ENCODE data around the gene ANO1. TPM values are rescaled to one million over a fixed set of nuclear protein-coding genes. Genes with fewer than 3 reads are reported as not detected.

Gene ANO1
- polyA plus RNA-seq, 1 of the 3 experiments (the other 2 are of a cell fraction), result not detected

DNA sequence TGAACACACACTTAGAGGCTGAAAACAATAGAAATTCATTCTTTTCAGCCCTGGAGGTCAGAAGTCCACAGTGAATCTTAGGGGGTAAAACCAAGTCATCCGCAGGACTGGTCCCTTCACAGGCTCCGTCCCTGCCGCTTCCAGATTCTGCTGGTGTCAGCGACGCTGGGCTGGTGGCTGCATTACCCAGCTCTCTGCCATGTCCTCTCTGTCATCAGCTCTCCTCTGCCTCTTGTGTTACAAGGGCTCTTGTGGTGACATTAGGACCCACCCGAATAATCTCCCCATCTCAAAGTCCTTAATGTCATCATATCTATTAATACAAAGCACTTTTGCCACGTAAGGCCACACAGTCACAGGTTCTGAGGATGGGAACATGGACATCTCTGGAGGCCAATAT is 47.7 kb upstream of the ANO1 start:
- H3F3A ChIP-seq (replicated peaks; ENCODE audit: insufficient read depth), result no peaks in the 10 kb centered on the region
- H3K27me3 ChIP-seq (ENCODE audit: insufficient read depth), result no peaks in the 10 kb centered on the region
- H3K79me2 ChIP-seq (ENCODE audit: insufficient read depth), result no peaks in the 10 kb centered on the region
- no peak overlapping the region for H3K9ac ChIP-seq
- no peaks in the 10 kb centered on the region for H3K4me1 ChIP-seq (ENCODE audit: control insufficient read depth in 1 of 2, insufficient read depth in 2 of 2, low read depth in 1 of 2, low read length in 1 of 2)
- POLR2A ChIA-PET, result no interaction called here
- H4K20me1 ChIP-seq (ENCODE audit: insufficient read depth), result no peaks in the 10 kb centered on the region
- CTCF ChIA-PET, result interaction anchor here (1.4 kb wide), 1 partner anchor 9 kb away, joined by 4 read pairs; no protein-coding TSS in a partner anchor
- H3K36me3 ChIP-seq (replicated peaks in 1 of 2; ENCODE audit: control insufficient read depth in 1 of 2, insufficient read depth in 2 of 2, low read length in 1 of 2), result no peaks in the 10 kb centered on the region
- H3K9me2 ChIP-seq, result no peaks in the 10 kb centered on the region
- H3K27ac ChIP-seq (ENCODE audit: low read depth in 2 of 2, low read length in 1 of 2), result no peak overlapping the region
- WGBS (ENCODE audit: low lambda C conversion rate), result 74% methylated on average over 7 of the region's 7 CpGs
- H2AFZ ChIP-seq (ENCODE audit: low read depth), result no peak overlapping the region
- no peak overlapping the region for H3K4me2 ChIP-seq
- TF ChIP-seq, protein P1, sequence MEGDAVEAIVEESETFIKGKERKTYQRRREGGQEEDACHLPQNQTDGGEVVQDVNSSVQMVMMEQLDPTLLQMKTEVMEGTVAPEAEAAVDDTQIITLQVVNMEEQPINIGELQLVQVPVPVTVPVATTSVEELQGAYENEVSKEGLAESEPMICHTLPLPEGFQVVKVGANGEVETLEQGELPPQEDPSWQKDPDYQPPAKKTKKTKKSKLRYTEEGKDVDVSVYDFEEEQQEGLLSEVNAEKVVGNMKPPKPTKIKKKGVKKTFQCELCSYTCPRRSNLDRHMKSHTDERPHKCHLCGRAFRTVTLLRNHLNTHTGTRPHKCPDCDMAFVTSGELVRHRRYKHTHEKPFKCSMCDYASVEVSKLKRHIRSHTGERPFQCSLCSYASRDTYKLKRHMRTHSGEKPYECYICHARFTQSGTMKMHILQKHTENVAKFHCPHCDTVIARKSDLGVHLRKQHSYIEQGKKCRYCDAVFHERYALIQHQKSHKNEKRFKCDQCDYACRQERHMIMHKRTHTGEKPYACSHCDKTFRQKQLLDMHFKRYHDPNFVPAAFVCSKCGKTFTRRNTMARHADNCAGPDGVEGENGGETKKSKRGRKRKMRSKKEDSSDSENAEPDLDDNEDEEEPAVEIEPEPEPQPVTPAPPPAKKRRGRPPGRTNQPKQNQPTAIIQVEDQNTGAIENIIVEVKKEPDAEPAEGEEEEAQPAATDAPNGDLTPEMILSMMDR (IDR thresholded peaks at IDR 0.05), result no peak
- TF ChIP-seq SIN3A (IDR thresholded peaks at IDR 0.05; ENCODE audit: borderline replicate concordance, low read depth, low read length) (no peak), NFIC (IDR thresholded peaks at IDR 0.05; ENCODE audit: borderline replicate concordance) (no peak), POLR2AphosphoS5 (IDR thresholded peaks at IDR 0.05; ENCODE audit: low read depth, low read length) (no peak), EZH2phosphoT487 (IDR thresholded peaks at IDR 0.05; ENCODE audit: borderline replicate concordance, low read depth) (no peak), TEAD4 (IDR thresholded peaks at IDR 0.05; ENCODE audit: borderline replicate concordance, insufficient read depth) (no peak), SMC3 (IDR thresholded peaks at IDR 0.05; ENCODE audit: low read depth, low read length) (no peak), GABPA (IDR thresholded peaks at IDR 0.05; ENCODE audit: low read depth) (no peak), RAD21 (IDR thresholded peaks at IDR 0.05; ENCODE audit: low read length) (no peak)
- H3K9me3 ChIP-seq, result no peaks in the 10 kb centered on the region
- no peak for DNase-seq
- no peak overlapping the region for H3K4me3 ChIP-seq (ENCODE audit: low read depth in 2 of 2, low read length in 1 of 2)

DNA sequence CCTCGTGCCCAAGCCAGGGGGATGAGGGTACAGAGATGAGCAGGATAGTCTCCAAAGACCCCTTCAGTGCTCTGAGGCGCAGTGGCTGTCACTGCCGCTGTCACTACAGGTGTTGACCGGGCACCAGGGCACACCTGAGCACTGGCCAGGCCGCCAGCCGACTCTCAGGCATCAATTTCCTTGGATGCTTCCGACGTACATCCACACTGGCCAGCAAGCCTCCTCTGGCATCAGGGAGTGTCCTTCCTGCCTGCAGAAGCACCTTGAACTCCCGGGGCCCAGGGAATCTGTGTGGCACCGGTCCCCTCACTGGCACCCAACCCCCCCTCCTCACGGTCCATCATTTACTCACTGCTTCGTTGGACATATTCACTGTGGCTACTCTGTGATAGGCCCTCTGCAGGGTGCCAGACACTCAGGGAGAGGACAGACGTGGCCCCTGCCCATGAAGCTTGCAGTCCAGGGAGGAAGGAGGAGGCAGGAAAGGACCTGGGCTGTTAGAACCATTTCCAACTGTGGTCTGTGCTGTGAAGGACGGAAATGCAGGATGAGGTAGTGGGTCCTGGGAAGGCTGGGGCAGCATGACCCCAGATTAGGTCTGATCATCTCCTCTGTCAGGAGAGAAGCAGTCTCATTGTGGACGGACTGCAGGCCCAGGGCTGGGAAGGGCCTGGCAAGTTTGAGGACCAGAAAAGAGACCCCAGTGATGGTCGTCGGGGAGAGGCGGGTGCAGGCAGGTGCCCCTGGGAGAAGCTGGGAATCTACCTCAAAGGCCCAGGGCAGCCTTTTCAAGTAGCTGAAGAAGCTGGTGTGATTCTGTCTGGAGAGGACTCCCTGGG is 46.3 kb upstream of the ANO1 start:
- Histone ChIP-seq H3K9me3 (no peaks in the 10 kb centered on the region), H3K9ac (no peak overlapping the region), H3K27ac (ENCODE audit: low read depth in 2 of 2, low read length in 1 of 2) (no peak overlapping the region), H3F3A (replicated peaks; ENCODE audit: insufficient read depth) (no peaks in the 10 kb centered on the region), H3K4me2 (no peak overlapping the region), H4K20me1 (ENCODE audit: insufficient read depth) (no peaks in the 10 kb centered on the region), H3K4me3 (ENCODE audit: low read depth in 2 of 2, low read length in 1 of 2) (no peak overlapping the region), H3K4me1 (ENCODE audit: control insufficient read depth in 1 of 2, insufficient read depth in 2 of 2, low read depth in 1 of 2, low read length in 1 of 2) (no peaks in the 10 kb centered on the region), H3K36me3 (replicated peaks in 1 of 2; ENCODE audit: control insufficient read depth in 1 of 2, insufficient read depth in 2 of 2, low read length in 1 of 2) (no peaks in the 10 kb centered on the region), H3K27me3 (ENCODE audit: insufficient read depth) (no peaks in the 10 kb centered on the region), H3K9me2 (no peaks in the 10 kb centered on the region), H3K79me2 (ENCODE audit: insufficient read depth) (no peaks in the 10 kb centered on the region), H2AFZ (ENCODE audit: low read depth) (no peak overlapping the region)
- CTCF ChIA-PET, result interaction anchor here (0.7 to 1.4 kb wide), 2 partner anchors 10 to 50 kb away, joined by 3 to 4 read pairs; no protein-coding TSS in a partner anchor
- TF ChIP-seq EZH2phosphoT487 (IDR thresholded peaks at IDR 0.05; ENCODE audit: borderline replicate concordance, low read depth) (no peak), FOSL2 (IDR thresholded peaks at IDR 0.05; ENCODE audit: borderline replicate concordance, low read depth) (no peak), RAD21 (IDR thresholded peaks at IDR 0.05; ENCODE audit: low read length) (no peak), FOXM1 (IDR thresholded peaks at IDR 0.05; ENCODE audit: low read depth) (no peak)
- TF ChIP-seq, protein P2, sequence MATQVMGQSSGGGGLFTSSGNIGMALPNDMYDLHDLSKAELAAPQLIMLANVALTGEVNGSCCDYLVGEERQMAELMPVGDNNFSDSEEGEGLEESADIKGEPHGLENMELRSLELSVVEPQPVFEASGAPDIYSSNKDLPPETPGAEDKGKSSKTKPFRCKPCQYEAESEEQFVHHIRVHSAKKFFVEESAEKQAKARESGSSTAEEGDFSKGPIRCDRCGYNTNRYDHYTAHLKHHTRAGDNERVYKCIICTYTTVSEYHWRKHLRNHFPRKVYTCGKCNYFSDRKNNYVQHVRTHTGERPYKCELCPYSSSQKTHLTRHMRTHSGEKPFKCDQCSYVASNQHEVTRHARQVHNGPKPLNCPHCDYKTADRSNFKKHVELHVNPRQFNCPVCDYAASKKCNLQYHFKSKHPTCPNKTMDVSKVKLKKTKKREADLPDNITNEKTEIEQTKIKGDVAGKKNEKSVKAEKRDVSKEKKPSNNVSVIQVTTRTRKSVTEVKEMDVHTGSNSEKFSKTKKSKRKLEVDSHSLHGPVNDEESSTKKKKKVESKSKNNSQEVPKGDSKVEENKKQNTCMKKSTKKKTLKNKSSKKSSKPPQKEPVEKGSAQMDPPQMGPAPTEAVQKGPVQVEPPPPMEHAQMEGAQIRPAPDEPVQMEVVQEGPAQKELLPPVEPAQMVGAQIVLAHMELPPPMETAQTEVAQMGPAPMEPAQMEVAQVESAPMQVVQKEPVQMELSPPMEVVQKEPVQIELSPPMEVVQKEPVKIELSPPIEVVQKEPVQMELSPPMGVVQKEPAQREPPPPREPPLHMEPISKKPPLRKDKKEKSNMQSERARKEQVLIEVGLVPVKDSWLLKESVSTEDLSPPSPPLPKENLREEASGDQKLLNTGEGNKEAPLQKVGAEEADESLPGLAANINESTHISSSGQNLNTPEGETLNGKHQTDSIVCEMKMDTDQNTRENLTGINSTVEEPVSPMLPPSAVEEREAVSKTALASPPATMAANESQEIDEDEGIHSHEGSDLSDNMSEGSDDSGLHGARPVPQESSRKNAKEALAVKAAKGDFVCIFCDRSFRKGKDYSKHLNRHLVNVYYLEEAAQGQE (IDR thresholded peaks at IDR 0.05; ENCODE audit: low read depth, low read length), result no peak
- DNase-seq, result no peak
- POLR2A ChIA-PET, result no interaction called here
- WGBS (ENCODE audit: low lambda C conversion rate), result 55% methylated on average over 17 of the region's 18 CpGs
